HepG2 (cell line): Measurements from ENCODE around the gene SOWAHA. TPM values are rescaled to one million over a fixed set of nuclear protein-coding genes. Genes with fewer than 3 reads are reported as not detected.

Source experiments
- ATAC-seq: fragments of 200-7000 bp; cut with Tn5 transposase; 3 replicates; pipeline ENCODE4 v1.9.1; 2020; ENCODE audit warnings: mild to moderate bottlenecking, moderate library complexity
- BruUV-seq: library from RNA; stranded (reverse); fragments of 400-500 nt; replicated peaks from 2 replicates; lab custom pipeline; 2021; lab: Mats Ljungman, UMichigan
- CTCF ChIA-PET: fragments of 300-600 bp; formaldehyde crosslinking; extraction: SDS; loops from one replicate; lab custom pipeline; 2021; ENCODE audit warnings: low total read pairs, inconsistent platforms, low intra/inter-chr PET ratio; lab: Yijun Ruan, JAX
- POLR2A ChIA-PET: fragments of 350-600 bp; sonication (Branson Sonifier 250); formaldehyde crosslinking; loops from one replicate; lab custom pipeline; 2020; ENCODE audit warnings: antibody characterized with exemption, inconsistent platforms; lab: Yijun Ruan, JAX
- DNase-seq: peaks from one replicate; pipeline ENCODE4 v3.0.0-alpha.2; 2015; ENCODE audit warnings: low spot score
- FAIRE-seq: peaks from 3 replicates; lab custom pipeline; 2011; peaks lifted over from hg19 to GRCh38; lab: Jason Lieb, UNC
- H2AFZ ChIP-seq: one replicate; pipeline ENCODE4 v1.6.1; 2011; ENCODE audit warnings: low read length, inconsistent platforms
- H3K27ac ChIP-seq: fragments of 300-600 bp; 3 replicates; pipeline ENCODE4 v1.8.0; 2011; ENCODE audit warnings: mixed run types, mild to moderate bottlenecking, mixed read lengths, low read length, inconsistent platforms; ENCODE audit not compliant: insufficient read depth; ENCODE audit errors: extremely low read length
- H3K27me3 ChIP-seq, 2 experiments: fragments of 200-600 bp in 1 of 2; 2 replicates in 1 of 2; 3 replicates in 1 of 2; pipeline versions ENCODE4 v1.6.0 to v1.8.0; 2011; ENCODE audit warnings: low read length in 2 of 2, mild to moderate bottlenecking in 2 of 2, moderate library complexity in 2 of 2, inconsistent platforms in 1 of 2; ENCODE audit not compliant: insufficient read depth in 2 of 2, control insufficient read depth in 1 of 2
- H3K36me3 ChIP-seq, 2 experiments: fragments of 200-600 bp in 1 of 2; replicated peaks in 1 of 2; 2 replicates in 1 of 2; 3 replicates in 1 of 2; pipeline versions ENCODE4 v1.5.1 to v1.8.0; 2011; ENCODE audit warnings: low read length in 2 of 2, inconsistent platforms in 1 of 2; ENCODE audit not compliant: insufficient read depth in 2 of 2, control insufficient read depth in 1 of 2
- H3K4me1 ChIP-seq: 2 replicates; pipeline ENCODE4 v1.5.1; 2012; ENCODE audit warnings: low read length, inconsistent platforms; ENCODE audit not compliant: insufficient read depth
- H3K4me2 ChIP-seq: 2 replicates; pipeline ENCODE4 v1.6.0; 2011; ENCODE audit warnings: low read depth, low read length, inconsistent platforms
- H3K4me3 ChIP-seq, 3 experiments: fragments of 200-600 bp in 1 of 3; sonication (generic), shearing (Covaris generic) in 1 of 3; replicated peaks in 1 of 3; 2 replicates each; pipeline ENCODE4 v1.5.1; 2011 to 2016; ENCODE audit warnings: low read length in 3 of 3, inconsistent platforms in 2 of 3, low read depth in 2 of 3, mild to moderate bottlenecking in 2 of 3, control low read depth in 1 of 3, mixed read lengths in 1 of 3; ENCODE audit not compliant: insufficient read depth in 1 of 3
- H3K79me2 ChIP-seq: one replicate; pipeline ENCODE4 v1.6.1; 2011; ENCODE audit warnings: low read length, inconsistent platforms; ENCODE audit not compliant: insufficient read depth
- H3K9ac ChIP-seq: 2 replicates; pipeline ENCODE4 v1.6.0; 2011; ENCODE audit warnings: mild to moderate bottlenecking, low read depth, low read length, inconsistent platforms; ENCODE audit not compliant: insufficient read depth
- H3K9me3 ChIP-seq: 2 replicates; pipeline ENCODE4 v1.5.1; 2012; ENCODE audit warnings: mild to moderate bottlenecking, low read length
- H4K20me1 ChIP-seq: 2 replicates; pipeline ENCODE4 v1.6.0; 2011; ENCODE audit warnings: inconsistent platforms, mild to moderate bottlenecking, low read length, moderate library complexity; ENCODE audit not compliant: insufficient read depth
- HNF4A ChIP-seq: sonication (generic); formaldehyde crosslinking; IDR thresholded peaks from 2 replicates; pipeline ENCODE4 v1.4.0; 2020; ENCODE audit warnings: missing genetic modification reagents
- MIXL1 ChIP-seq: IDR thresholded peaks from 2 replicates; pipeline ENCODE4 v1.6.1; 2016
- MTERF4 ChIP-seq: sonication (generic); formaldehyde crosslinking; IDR thresholded peaks from 2 replicates; pipeline ENCODE4 v1.8.0; 2023; ENCODE audit warnings: mild to moderate bottlenecking, missing genetic modification reagents
- PAXIP1 ChIP-seq: sonication (generic); formaldehyde crosslinking; conservative IDR thresholded peaks from 2 replicates; pipeline ENCODE4 v1.4.0; 2020; ENCODE audit warnings: mild to moderate bottlenecking, missing genetic modification reagents, moderate library complexity
- SOX13 ChIP-seq, 3 experiments: fragments of 450-650 bp in 1 of 3; sonication (generic) in 1 of 3; formaldehyde crosslinking in 1 of 3; IDR thresholded peaks in 2 of 3; conservative IDR thresholded peaks in 1 of 3; 2 replicates each; pipeline versions ENCODE4 v1.5.0 to v1.6.1; 2016 to 2020; ENCODE audit warnings: antibody characterized with exemption in 1 of 3, mild to moderate bottlenecking in 1 of 3, missing compliant biosample characterization in 1 of 3, missing genetic modification reagents in 1 of 3, moderate library complexity in 1 of 3
- SOX6 ChIP-seq, 2 experiments: fragments of 450-650 bp in 1 of 2; sonication (generic) in 1 of 2; formaldehyde crosslinking in 1 of 2; IDR thresholded peaks; 2 replicates each; pipeline versions ENCODE4 v1.4.0 to v1.6.1; 2017 to 2020; ENCODE audit warnings: antibody characterized with exemption in 1 of 2, mild to moderate bottlenecking in 1 of 2, missing genetic modification reagents in 1 of 2
- ZFP82 ChIP-seq: sonication (generic); formaldehyde crosslinking; IDR thresholded peaks from 2 replicates; pipeline ENCODE4 v1.5.1; 2020; ENCODE audit warnings: mild to moderate bottlenecking, missing genetic modification reagents, borderline replicate concordance
- ZNF773 ChIP-seq: sonication (generic); formaldehyde crosslinking; IDR thresholded peaks from 2 replicates; pipeline ENCODE4 v1.4.0; 2020; ENCODE audit warnings: missing genetic modification reagents, borderline replicate concordance
- ZNF792 ChIP-seq: IDR thresholded peaks from 2 replicates; pipeline ENCODE4 v1.6.1; 2016
- WGBS: methylation state at CpG from one replicate; pipeline ENCODE4 v1.1.6; 2017; ENCODE audit warnings: low lambda C conversion rate; 5-methylcytosine and 5-hydroxymethylcytosine counted together
- in situ Hi-C: cut with HindIII; loops from 2 replicates; pipeline ENCODE4 v1.10.0; 2017; ENCODE audit warnings: low pct_unique_long_range_greater_than_20kb; ENCODE audit not compliant: extremely low pct_ligation_motif_present
- intact Hi-C: fragments of 100-400 bp; cut with micrococcal nuclease; formaldehyde crosslinking; loops from one replicate; pipeline ENCODE4 v1.10.0; 2022; ENCODE audit not compliant: unreplicated experiment
- polyA plus RNA-seq, 8 experiments: library from polyadenylated mRNA; depleted of rRNA in 3 of 8; stranded (reverse) in 7 of 8; unstranded in 1 of 8; fragments of >200 nt; fragmentation: Illumina TruSeq in 4 of 8; extraction: Trizol in 4 of 8; gene quantifications; 2 replicates each; pipeline versions ENCODE4 v1.2.1 to v1.2.3, GENCODE V29; 2011 to 2016; ENCODE audit warnings: low read depth in 4 of 8, missing spikeins in 1 of 8, mixed read lengths in 1 of 8; ENCODE audit not compliant: insufficient read depth in 1 of 8
- total RNA-seq, 5 experiments: library from RNA; depleted of rRNA; stranded (reverse); fragments of >200 nt; fragmentation: Illumina TruSeq; extraction: Trizol; gene quantifications; 2 replicates each; pipeline ENCODE4 v1.2.3, GENCODE V29; 2016; ENCODE audit warnings: low read depth in 1 of 5
- TF ChIP-seq, protein P1 (sequence below): IDR thresholded peaks from 2 replicates; pipeline ENCODE4 v1.6.1; 2016; ENCODE audit warnings: missing genetic modification reagents, missing compliant biosample characterization
- TF ChIP-seq, protein P2 (sequence below): IDR thresholded peaks from 2 replicates; pipeline ENCODE4 v1.4.0; 2020; ENCODE audit warnings: mild to moderate bottlenecking, missing genetic modification reagents
- TF ChIP-seq, protein P3 (sequence below): sonication (generic); formaldehyde crosslinking; IDR thresholded peaks from 2 replicates; pipeline ENCODE4 v1.4.0; 2020; ENCODE audit warnings: missing genetic modification reagents, mild to moderate bottlenecking, borderline replicate concordance

SOWAHA gene
- total and polyA plus RNA-seq, 2 of the 13 experiments (the other 11 are each of a cell fraction or from before 2014, with no cell fraction given) = 0.95 to 1.9 TPM

DNA sequence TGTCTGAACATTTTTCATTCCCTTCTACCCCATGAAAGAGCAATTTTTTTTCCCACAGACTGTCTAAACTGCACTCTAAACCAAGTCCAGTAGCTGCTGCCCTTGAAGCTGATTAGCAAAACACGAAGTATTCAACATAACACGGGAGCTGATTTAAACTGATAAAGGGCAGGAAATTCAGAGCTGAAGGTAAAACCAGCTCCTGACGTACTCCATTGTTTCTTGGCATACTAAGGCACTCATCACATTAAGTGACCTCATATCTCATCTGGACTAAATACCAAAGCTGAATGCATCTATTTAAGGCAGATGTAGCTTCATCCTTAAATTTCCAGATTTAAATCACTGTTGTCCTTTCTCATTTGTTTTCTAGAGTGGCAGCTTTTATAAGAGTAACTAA, 41.2 kb downstream of the SOWAHA start:
- in situ Hi-C loops = no loop called here
- Histone ChIP-seq H2AFZ (peak overlapping the region; percentile 86), H3K4me1 (peaks cover 59% of the 10 kb centered on the region), H3K79me2 (no peaks in the 10 kb centered on the region), H3K9ac (no peak overlapping the region), H4K20me1 (no peaks in the 10 kb centered on the region), H3K9me3 (no peaks in the 10 kb centered on the region), H3K27ac (peak overlapping the region; percentile 44), H3K4me2 (no peak overlapping the region; the same call in 1 of the 2 replicates), H3K36me3 (no peaks in the 10 kb centered on the region), H3K4me3 (no peak overlapping the region), H3K27me3 (no peaks in the 10 kb centered on the region; a peak in 1 of 5 replicates)
- no peak for FAIRE-seq
- ChIA-PET POLR2A (interaction anchor here (1.0 to 2.8 kb wide), 4 partner anchors 11 to 197 kb away, joined by 3 to 28 read pairs (median 12); partner anchors contain the start of genes GDF9, HSPA4 and UQCRQ), CTCF (no interaction called here)
- intact Hi-C loops = no loop called here
- ATAC-seq = peak; percentile 45
- TF ChIP-seq ZNF773 (CRISPR knock-in tag) (no peak), HNF4A (CRISPR knock-in tag) (peak; percentile 33; the same call in 1 of the 2 replicates), ZNF792 (0 out of 2 replicates have a peak, but pooled peaks have one; percentile 26), MIXL1 (peak; percentile 40; the same call in 1 of the 2 replicates), MTERF4 (CRISPR knock-in tag) (no peak), SOX13 (IDR thresholded peaks at IDR 0.05) (no peak), SOX13 (CRISPR knock-in tag; conservative IDR thresholded peaks at IDR 0.05 in 1 of 2, IDR thresholded peaks at IDR 0.05 in 1 of 2) (0 out of 4 replicates have a peak, but pooled peaks of 1 of the 2 experiments have one; percentile 13), ZFP82 (CRISPR knock-in tag) (no peak), SOX6 (IDR thresholded peaks at IDR 0.05) (no peak), SOX6 (CRISPR knock-in tag; IDR thresholded peaks at IDR 0.05) (peak; percentile 8; the same call in 1 of the 2 replicates), PAXIP1 (CRISPR knock-in tag) (peak; percentile 18; the same call in 1 of the 2 replicates)
- TF ChIP-seq, protein P1, sequence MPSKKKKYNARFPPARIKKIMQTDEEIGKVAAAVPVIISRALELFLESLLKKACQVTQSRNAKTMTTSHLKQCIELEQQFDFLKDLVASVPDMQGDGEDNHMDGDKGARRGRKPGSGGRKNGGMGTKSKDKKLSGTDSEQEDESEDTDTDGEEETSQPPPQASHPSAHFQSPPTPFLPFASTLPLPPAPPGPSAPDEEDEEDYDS (CRISPR knock-in tag) = 0 out of 2 replicates have a peak, but pooled peaks have one; percentile 20
- TF ChIP-seq, protein P2, sequence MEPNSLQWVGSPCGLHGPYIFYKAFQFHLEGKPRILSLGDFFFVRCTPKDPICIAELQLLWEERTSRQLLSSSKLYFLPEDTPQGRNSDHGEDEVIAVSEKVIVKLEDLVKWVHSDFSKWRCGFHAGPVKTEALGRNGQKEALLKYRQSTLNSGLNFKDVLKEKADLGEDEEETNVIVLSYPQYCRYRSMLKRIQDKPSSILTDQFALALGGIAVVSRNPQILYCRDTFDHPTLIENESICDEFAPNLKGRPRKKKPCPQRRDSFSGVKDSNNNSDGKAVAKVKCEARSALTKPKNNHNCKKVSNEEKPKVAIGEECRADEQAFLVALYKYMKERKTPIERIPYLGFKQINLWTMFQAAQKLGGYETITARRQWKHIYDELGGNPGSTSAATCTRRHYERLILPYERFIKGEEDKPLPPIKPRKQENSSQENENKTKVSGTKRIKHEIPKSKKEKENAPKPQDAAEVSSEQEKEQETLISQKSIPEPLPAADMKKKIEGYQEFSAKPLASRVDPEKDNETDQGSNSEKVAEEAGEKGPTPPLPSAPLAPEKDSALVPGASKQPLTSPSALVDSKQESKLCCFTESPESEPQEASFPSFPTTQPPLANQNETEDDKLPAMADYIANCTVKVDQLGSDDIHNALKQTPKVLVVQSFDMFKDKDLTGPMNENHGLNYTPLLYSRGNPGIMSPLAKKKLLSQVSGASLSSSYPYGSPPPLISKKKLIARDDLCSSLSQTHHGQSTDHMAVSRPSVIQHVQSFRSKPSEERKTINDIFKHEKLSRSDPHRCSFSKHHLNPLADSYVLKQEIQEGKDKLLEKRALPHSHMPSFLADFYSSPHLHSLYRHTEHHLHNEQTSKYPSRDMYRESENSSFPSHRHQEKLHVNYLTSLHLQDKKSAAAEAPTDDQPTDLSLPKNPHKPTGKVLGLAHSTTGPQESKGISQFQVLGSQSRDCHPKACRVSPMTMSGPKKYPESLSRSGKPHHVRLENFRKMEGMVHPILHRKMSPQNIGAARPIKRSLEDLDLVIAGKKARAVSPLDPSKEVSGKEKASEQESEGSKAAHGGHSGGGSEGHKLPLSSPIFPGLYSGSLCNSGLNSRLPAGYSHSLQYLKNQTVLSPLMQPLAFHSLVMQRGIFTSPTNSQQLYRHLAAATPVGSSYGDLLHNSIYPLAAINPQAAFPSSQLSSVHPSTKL (CRISPR knock-in tag) = 0 out of 2 replicates have a peak, but pooled peaks have one; percentile 11
- TF ChIP-seq, protein P3, sequence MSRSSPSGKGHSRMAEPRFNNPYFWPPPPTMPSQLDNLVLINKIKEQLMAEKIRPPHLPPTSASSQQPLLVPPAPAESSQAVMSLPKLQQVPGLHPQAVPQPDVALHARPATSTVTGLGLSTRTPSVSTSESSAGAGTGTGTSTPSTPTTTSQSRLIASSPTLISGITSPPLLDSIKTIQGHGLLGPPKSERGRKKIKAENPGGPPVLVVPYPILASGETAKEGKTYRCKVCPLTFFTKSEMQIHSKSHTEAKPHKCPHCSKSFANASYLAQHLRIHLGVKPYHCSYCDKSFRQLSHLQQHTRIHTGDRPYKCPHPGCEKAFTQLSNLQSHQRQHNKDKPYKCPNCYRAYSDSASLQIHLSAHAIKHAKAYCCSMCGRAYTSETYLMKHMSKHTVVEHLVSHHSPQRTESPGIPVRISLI (CRISPR knock-in tag) = 0 out of 2 replicates have a peak, but pooled peaks have one; percentile 32
- DNase-seq = no peak
- 11% methylated on average over 3 of the region's 3 CpGs for WGBS
- no TSS peak for BruUV-seq
